Amniotic stem cell (primary cell): Measurements from ENCODE around the gene PRELP.
"Not testable (repeated sequence)": the region's sequence is repeated elsewhere in the genome, so short reads cannot be mapped to it uniquely, and the experiment has no call there.

Source experiments
- DNase-seq: peaks from one replicate; lab custom pipeline; 2025; lab: John Stamatoyannopoulos, UW

The PRELP gene

DNA sequence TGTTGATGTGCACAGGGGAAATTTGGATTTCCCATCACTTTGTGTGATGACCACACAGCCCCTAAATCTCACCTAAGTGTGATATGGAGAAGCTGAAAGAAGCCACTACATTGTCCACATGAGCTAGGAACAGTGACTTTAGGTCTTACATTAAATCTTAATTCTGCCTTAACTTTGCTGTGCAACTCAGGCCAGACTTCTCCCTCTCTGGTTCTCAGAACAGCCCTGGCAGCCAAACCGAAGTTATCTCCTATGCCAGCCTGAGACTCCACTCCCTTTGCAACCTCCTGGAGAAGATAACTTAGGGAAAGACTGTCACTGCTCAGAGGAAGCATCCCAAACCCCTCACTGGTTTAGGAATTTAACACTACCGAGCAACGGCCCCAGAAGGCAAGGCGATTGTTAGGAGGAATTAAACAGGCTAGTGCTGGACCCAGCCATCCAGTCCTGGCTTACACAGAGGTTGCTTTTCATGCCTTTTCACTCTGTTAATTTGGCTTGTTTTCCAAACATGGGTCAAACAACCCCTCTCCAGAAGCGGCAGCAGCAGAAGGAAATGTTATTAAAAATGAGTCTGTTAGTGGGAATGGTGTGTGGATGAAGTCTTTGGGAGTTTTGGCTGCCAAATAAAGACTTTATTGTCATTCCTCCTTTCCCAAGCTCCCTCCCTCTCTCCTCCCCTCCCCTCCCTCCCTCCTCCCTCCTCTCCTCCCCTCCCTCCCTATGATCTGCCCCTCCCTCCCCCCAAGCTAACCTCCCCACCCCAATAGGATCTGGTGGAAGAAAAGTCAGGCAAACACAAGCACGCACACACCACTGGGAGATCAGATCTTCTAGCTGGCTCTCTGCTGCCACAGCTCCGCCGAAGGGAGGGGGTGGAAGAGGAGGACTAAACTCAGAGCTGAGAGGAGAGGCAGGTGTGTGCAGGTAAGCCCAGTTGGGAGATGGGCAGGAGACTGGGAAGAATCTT, at the start of gene PRELP:
Gene PRELP, plus strand, starts transcription at position 795 of the 970 bp plus-strand sequence. CDS start 7,379 bp downstream, outside the sequence.
- DNase-seq = no peak

DNA sequence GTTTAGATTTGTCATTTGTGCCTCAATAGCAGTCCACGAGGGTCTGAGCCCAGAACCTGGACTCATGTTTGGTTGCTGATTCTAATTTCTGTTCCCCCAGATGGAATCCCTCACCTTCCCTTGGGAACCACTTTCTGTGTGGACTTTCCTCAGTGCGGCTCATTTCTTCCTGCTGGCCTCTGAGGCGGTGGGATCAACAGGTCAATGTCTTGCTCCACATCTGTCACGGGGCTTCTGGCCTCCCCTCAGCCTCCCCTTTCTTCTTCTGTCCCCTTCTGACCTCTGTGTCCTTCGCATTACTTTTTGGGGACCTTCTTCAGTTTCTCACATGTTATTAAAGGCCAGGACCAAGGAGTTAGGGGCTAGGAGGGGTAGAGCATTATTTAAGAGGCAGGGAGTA, 49.2 kb upstream of the PRELP start:
- no peak for DNase-seq

DNA sequence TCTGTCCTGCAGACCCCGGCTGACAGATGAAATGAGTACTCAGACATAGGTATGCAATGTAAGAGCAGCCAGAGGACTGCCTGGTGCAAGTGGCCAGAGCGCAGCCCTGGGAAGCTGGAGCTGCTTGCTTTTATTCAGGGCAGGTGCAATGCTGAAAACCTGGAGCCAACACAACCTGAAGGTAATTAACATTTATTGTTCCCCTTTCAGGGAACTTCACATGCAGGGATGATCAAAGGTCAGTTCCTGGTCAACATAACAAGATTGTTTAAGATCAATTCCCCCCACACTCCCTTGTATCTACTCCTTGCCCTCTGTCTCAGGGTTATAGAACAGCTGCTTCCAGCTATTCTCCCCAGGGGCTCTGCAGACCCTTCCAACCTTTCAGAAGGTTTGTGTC, 48.7 kb upstream of the PRELP start:
- DNase-seq = no peak

DNA sequence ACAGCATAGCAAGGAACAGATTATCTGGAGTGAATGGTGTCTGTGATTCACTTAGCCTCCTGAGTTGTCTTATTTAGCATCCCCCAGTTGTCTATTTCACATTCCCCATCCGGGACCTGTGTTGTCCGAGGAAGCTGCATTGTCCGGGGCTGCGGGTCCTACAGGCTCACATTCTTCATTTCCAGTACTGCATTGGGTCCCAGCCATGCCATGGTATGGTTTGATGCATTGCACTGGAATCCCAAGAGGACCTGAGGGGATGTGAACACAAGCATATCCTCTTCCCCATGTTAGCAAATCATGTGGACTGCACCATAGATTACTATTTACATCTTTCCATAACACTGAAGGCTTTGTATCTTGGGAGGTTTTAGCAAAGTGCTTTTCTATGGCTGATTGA, 48.2 kb upstream of the PRELP start:
- DNase-seq = no peak

DNA sequence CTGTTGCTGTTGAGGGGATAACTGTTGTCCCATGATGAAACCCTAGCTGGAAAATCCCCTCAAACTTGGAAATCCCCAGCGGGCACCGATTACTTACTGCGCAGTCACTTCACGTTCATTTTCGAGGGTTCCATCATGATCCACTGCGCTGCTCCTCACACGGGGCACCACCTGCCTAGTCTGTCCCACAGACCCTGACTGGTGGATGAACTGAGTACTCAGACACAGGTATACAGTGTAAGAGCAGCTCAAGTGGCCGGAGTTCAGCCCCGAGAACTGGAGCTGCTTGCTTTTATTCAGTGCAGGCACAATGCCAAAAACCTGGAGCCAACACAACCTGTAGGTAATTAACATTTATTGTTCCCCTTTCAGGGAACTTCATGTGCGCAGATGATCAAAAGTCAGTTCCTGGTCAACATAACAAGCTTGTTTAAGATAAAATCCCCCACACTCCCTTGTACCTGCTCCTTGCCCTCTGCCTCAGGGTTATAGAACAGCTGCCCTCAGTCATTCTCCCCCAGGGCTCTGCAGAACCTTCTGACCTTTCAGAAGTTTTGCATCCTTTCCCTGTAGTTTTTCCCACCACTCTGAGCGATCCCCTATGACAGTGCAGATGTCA, 46.5 kb upstream of the PRELP start:
- DNase-seq = no peak

DNA sequence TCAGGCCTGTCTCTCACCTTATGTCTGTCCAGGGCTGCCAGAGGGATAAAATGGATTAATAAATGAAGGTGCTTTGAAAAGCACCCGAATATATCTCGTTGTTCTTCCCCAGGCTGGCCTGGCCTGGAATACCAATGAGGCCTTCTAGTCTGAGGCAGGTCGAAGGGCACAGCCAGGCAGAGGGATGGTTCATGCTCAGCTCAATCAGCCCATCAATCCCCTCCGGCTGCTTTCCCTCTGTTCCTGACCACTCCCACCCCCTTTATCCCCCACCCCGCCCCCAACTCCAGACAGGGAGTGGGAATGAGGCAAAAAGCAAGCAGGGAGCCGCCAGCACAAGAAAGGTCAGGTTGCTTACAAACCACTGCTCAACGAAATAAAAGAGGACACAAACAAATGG, 40.0 kb upstream of the PRELP start:
- no peak for DNase-seq

DNA sequence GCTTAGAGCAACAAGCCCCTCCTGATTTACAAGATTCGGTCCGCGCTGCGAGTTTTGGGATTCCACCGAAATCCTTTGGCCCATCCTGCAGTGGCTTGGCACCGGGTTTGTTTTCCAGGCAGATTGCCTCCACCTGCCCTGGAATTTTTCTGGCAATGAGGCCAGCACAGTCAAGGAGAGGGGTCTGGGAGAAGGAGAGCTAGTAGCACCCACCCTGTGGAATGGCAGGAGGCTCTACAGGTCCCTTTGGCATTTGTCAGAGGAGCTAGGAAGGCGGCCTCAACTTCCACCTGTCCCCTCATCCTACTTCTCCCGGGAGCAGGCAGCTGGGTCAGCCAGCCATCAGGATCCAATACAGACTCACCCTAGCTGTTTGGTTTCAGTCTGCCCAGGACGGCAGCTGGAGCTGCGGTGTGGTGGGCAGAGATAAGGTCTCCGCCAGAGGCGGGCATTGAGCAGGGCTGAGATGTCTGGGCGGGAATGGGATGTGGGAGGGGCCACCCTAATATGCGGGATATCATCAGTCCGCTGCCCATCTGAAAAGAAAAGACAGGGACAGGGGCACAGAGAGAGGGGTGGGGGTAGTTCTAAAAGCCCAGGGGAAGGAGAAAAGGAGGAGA, 37.8 kb upstream of the PRELP start:
- DNase-seq = no peak

DNA sequence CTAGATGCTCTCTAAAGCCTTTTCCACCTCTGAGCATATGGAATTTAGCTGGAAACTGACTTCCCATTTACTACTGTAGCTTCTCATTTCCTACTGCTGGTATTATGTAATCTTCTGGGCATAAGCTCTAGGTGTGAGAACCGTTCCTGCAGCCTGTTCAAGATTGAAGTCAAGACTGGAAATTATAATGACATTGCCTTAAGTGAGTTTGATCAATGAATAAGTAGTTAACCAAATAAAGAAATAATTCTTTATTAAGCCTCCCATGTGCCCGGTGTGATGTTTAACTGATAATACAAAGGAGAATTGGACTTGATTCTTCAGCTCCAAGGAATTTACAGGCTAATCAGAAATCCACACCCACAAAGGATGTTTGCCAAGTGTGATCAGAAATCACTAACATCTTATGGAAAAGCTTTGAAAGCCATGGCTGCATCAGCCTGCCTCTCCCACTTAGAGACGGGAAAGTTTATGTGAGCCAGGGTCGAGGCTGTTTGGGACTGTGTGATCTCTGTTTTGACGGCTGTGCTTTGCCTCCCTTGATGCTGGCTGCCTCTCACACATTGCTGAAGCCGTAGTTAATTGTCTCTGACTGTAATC, 36.4 kb upstream of the PRELP start:
- DNase-seq = no peak

DNA sequence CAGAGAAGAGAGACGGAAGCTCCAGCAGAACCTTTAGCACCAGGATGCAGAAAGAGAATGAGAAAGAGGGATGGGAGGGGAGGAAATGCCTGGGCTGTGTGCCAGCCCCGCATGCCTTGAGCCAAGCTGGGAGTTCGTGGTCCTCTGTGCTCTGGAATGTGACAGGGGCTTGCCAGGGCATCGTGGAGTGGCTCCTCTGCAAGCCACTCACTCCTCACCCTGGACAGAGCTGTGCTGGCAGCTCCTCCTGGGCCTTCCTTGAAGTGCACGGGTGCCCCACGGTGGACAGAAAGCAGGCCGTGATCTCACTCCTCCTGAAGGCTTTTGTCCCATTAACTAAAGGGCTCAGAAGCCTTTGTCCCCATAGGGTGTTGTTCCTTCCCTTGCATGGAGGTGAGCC, 34.8 kb upstream of the PRELP start:
- peak; percentile 56 for DNase-seq

DNA sequence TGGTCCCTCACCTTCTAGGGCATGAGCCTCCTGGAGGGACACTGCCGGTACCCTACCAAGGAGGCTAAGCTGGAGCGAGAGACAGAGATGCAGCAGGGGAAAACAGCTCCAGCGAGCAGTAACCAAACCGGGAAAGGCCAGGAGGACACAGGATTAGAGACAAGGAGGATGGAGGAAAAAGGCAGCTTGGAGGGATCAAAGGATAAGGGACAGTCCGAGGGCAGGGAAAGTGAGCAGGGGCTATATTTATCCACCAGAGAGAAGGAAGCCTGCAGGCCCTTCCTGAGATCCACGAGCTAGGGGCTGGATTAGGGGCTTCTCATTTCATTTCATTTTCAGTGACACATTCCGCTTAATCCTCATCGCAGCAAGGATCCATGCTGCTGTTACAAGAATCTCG, 33.8 kb upstream of the PRELP start:
- DNase-seq = no peak

DNA sequence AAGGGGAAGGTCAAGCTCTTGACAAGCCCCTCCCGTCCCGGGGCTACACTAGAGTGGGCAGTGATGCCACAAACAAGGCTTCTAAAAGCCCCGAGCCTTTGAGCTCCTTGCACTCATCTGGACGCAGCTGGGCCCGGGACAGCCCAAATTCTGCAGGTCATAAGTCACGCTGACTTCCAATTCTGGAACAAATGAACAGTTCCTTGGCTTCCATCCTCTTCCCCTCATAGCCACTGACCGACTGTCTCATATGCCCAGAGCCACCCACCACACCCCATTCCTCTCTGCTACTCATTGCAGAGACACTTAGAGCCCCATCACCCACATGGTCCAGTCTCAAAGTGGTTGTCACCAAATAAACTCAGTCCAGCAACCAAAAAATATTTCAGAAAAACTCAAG, 32.8 kb upstream of the PRELP start:
- no peak for DNase-seq

DNA sequence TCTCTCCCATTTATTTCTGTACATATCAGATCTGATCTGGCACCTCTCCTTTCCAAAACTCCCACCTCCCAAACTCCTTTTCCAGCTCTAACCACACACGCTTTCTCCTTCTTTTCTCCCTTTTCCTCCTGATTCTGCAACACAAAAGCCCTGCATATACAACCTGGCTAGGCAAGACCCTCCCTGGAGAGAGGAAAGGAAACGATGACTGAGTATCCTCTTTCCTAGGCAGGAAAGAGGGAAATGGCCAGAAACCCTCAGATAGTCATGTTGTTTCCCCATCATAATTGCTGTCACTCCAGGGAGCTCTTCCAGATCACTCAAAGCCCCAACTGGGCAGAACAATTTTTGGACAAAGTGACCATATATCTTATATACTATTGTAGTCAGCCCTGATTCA, 32.3 kb upstream of the PRELP start:
- no peak for DNase-seq

DNA sequence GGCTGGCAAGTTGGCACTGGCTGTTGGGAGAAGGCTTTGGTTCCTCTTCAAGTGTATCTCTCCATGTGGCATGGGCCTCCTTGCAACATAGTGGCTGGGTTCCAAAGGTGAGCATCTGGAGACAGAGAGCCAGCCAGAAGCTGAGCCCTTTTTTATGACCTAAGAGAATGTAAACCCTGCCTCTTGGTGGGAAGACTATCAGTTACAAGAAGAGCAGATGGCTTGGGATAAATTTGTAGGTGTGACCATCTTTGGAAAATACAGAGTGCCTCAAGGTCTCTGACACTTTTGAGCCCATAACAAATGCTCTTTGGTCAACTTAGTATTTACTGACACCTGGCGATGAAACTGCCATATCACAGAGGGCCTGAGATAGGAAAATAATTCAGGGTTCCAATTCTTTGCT, 31.4 kb upstream of the PRELP start:
- no peak for DNase-seq

DNA sequence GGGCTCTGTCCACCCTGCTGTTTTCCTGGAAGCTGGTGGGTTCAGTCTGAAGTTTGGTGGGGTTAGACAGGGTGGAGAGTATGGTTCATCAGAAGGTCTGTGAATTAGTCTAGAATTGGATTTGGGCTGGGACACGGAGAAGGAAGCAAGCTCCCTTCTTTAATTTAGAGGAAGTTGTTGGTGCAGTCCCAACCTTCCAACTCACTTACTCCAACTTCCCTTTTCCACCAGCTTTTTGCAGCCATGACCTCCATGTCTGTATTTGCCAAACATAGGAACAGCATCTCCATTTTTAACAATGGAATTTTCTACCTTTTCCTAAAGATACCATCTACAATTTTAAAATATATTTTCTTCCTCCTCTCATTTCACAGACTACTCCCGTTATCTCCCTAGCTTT, 28.5 kb upstream of the PRELP start:
- DNase-seq = no peak

DNA sequence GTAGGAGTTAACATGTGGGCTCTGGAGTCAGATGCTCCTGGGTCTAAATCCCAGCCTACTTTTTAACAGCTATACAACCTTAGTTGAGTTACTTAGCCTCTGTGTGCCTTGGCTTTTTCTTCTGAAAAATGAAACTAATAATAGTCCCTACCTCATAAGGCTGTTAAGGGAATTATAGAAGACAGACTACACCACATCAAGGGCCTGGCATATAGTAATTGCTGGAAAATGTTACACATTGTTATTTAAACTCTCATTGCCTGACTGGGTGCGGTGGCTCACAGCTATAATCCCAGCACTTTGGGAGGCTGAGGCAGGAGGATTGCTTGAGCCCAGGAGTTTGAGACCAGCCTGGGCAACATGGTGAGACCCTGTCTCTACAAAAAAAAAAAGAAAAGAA, 28.0 kb upstream of the PRELP start:
- not testable (repeated sequence) for DNase-seq

DNA sequence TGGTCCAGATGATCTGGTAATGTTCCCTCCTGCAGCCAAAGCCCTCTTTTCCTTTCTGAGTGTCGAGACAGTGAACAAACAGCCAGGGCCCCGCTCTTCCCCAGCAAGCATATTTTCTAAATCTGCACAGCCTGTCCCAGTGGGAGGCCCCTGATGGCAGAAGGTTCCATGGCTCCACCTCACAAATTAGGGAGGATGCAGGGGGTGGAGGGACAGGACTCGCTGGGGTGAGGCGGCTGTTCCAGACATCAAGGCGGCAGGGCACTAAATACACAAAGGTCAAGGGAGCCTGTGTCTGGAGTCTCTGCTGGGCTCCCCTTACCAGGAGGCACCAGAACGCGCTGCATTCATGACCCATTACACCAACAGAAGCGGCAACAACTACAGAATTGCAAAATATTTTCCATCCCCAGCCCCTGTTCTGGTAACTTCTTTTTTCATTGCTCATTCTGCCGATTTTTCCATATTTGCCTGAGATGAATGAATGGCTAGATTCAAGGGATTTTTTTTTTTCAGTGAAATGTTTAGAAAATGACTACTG, 27.0 kb upstream of the PRELP start:
- no peak for DNase-seq

DNA sequence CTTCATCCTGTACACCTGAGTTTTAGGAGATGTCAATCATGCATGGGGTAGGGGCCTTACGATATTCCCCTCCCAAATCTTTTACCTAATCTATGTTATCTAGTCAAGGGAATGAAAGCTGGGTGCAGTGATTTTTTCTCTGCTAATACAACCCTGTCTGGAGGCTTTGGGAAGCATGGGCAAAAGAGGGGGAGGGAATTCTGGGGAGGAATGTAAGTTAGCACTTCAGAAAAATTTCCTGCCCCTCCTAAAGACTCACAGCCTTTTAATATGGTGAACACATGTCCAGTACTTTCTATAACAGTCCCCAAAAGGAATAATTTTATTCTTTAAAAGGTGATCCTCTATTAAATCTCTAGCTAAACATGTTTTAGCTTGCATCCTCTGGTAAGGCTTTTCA, 25.6 kb upstream of the PRELP start:
- DNase-seq = no peak

DNA sequence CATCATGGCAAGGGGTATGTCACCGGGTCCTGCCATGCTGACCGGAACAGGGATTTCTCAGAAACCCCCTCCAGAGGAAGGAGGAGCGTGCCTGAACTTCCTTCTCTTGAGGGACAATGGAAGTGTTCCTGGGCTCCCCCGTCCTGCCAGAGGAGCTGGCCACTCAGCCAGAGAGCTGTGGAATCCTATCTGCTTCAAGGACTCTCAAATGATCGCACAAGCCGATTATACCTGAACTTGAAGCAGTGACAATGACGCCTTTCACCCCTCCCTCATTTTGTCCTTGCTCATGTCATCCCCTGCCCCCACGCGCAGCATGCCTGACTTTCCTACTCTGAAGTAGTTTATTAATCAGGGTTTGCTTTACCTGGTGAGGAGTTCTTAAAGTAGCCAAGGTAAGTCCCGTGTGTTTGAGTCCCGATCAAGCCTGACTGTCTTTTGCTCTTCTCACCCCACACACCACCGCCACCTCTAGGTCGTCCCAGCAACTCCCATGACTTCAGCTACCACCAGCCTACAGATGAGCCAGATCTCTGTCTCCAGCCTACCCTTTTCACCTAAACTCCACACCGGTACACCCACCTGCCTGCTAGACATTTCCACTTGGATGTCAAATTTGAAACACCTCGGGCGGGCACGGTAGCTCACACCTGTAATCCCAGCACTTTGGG, 25.0 kb upstream of the PRELP start:
- DNase-seq = no peak

DNA sequence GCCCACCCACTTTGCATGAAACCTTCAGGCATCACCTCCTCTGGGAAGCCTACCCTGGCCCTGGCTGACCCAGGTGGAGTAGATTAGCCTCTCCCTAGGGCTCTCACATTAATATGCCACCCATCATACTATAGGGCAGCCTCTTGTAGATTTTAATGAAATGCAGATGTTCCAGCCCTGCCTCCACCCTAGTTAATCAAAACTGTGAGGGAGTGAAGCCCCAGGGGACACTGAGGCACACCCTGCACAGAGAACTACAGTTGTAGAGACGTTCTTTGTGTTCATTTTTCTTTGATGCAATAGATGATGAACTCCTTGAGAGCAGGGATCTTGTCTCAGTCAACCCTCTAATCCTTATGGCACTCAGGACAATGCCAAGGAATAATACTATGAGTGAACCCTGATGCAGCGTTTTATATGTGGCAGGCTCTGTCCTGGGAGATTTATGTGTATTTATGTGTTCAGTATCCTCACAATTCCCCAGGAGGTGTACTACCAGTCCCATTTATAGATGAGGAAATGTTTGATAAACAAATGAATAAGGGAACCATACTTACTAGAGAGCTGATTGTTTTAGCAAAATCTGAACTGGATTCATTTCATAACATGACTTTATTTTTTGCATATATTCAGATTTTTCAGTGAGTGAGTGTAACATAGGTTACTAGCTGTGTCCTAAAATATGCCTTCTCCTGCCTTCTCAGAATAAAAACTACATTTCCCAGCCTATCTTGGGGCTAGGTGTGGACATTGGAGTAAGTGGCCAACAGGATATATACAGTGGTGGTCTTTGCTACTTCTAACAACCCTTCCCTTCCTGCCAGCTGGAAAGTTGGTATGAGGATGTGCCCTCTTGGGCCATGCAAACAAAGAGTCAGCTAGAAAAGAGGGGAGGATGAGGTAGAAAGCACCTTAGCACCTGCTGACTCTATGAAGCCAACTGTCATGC, 23.5 kb upstream of the PRELP start:
- no peak for DNase-seq

DNA sequence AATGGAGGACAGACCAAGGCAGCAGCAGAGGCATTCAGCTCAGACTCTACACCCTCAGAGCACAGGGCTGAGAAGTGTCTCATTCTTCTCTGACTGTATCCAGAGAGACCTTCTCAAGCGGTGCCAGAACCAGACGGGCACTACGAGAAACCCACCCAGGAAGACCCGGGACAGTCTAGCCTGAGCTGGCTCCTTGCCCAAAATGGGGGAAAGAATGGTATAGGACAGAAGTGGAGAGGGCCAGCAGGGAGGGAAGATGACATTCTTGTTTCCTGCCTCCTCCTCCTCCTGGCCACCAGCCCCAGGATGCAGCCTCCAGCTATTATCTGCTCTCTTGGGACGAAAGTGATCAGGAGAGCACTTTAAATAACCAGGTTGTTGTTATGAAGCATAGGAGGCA, 22.6 kb upstream of the PRELP start:
- no peak for DNase-seq

DNA sequence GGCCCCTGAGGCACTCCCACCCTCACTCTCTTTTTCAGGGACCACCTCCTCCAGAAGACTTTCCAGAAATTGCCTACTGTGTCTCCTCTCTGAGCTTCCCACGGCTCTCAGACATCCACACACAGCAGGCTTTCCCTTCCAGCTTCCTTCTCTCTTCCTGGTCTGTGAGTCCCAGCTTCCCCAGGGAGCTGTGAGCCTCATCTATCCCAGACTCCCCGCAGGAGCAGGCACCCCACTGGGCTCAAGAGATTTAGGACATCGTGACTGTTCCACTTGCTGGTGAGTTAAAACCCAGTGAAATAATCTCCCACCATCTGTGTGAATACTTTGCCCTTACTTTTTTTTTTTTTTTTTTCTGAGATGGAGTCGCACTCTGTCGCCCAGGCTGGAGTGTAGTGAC, 22.0 kb upstream of the PRELP start:
- no peak for DNase-seq
